Daoy (cell line): Measurements from ENCODE around the gene PSME3IP1. TPM values are rescaled to one million over a fixed set of nuclear protein-coding genes. Genes with fewer than 3 reads are reported as not detected.
"Not testable (repeated sequence)": the region's sequence is repeated elsewhere in the genome, so short reads cannot be mapped to it uniquely, and the experiment has no call there.

ENCODE experiments used
- DNase-seq: peaks from one replicate; pipeline ENCODE4 v3.0.0-alpha.2; 2015; ENCODE audit warnings: low read depth
- total RNA-seq: library from RNA; depleted of rRNA; stranded (reverse); fragments of >200 nt; shearing (Covaris generic); gene quantifications from 2 replicates; pipeline ENCODE4 v1.2.3, GENCODE V29; 2014

PSME3IP1 gene
- total RNA-seq, 1 experiment from 2014 or later = 120 TPM

GRCh38 chr16:57196753-57197152 is 10.9 kb upstream of the PSME3IP1 start:
- DNase-seq = no peak

- no peak for DNase-seq
These were observed 10.4 kb upstream of the PSME3IP1 start for GRCh38 chr16:57196286-57196685.

- DNase-seq = peak; percentile 82
These were observed 8.7 kb upstream of the PSME3IP1 start for GRCh38 chr16:57194512-57194911.

- no peak for DNase-seq
These were observed 7.1 kb upstream of the PSME3IP1 start for GRCh38 chr16:57192720-57193486.

- no peak for DNase-seq
These were observed 6.3 kb upstream of the PSME3IP1 start for GRCh38 chr16:57192146-57192545.

- peak; percentile 35 for DNase-seq
These were observed 5.3 kb upstream of the PSME3IP1 start for GRCh38 chr16:57191056-57191571.

GRCh38 chr16:57190136-57190535 is 4.3 kb upstream of the PSME3IP1 start:
- DNase-seq = no peak

- not testable (repeated sequence) for DNase-seq
These were observed 3.7 kb upstream of the PSME3IP1 start for GRCh38 chr16:57189527-57189926.

- no peak for DNase-seq
These were observed 2.8 kb upstream of the PSME3IP1 start for GRCh38 chr16:57188711-57189002.

GRCh38 chr16:57187902-57188710 is 2.3 kb upstream of the PSME3IP1 start:
- not testable (repeated sequence) for DNase-seq

- DNase-seq = peak; percentile 25
These were observed 1.3 kb upstream of the PSME3IP1 start for GRCh38 chr16:57186872-57187854.

- peak; percentile 70 for DNase-seq
These were observed 344 bp downstream of the PSME3IP1 start for GRCh38 chr16:57185446-57185944.

GRCh38 chr16:57184887-57185445 is 873 bp downstream of the PSME3IP1 start:
- DNase-seq = no peak

- no peak for DNase-seq
These were observed 1.7 kb downstream of the PSME3IP1 start for GRCh38 chr16:57184113-57184512.

- no peak for DNase-seq
These were observed 6.5 kb downstream of the PSME3IP1 start for GRCh38 chr16:57179215-57179828.

GRCh38 chr16:57178793-57179212 is 7.0 kb downstream of the PSME3IP1 start:
- no peak for DNase-seq

GRCh38 chr16:57178196-57178595 is 7.6 kb downstream of the PSME3IP1 start:
- no peak for DNase-seq

- DNase-seq = no peak
These were observed 9.9 kb downstream of the PSME3IP1 start for GRCh38 chr16:57175896-57176295.

GRCh38 chr16:57172721-57173290 is 13.0 kb downstream of the PSME3IP1 start:
- no peak for DNase-seq

GRCh38 chr16:57169327-57169726 is 16.5 kb downstream of the PSME3IP1 start:
- DNase-seq = no peak
